Activated naive CD8-positive, alpha-beta T cell treated with anti-CD3 and anti-CD28 coated beads for 36 hours (primary cell): ENCODE data around the gene VPS54. TPM values are rescaled to one million over a fixed set of nuclear protein-coding genes. Genes with fewer than 3 reads are reported as not detected.
"Not testable (repeated sequence)": the region's sequence is repeated elsewhere in the genome, so short reads cannot be mapped to it uniquely, and the experiment has no call there.

Experiments
- DNase-seq: peaks from one replicate; pipeline ENCODE4 v3.0.0; 2021
- H3K27ac Mint-ChIP-seq: one replicate; pipeline ENCODE4 v1.8.0; 2022; ENCODE audit warnings: mild to moderate bottlenecking, moderate library complexity, mixed read lengths
- H3K27me3 Mint-ChIP-seq: one replicate; pipeline ENCODE4 v1.8.0; 2022; ENCODE audit warnings: mild to moderate bottlenecking, mixed read lengths
- H3K36me3 Mint-ChIP-seq: one replicate; pipeline ENCODE4 v1.8.0; 2021; ENCODE audit warnings: mild to moderate bottlenecking, mixed read lengths
- H3K4me1 Mint-ChIP-seq: one replicate; pipeline ENCODE4 v1.8.0; 2021; ENCODE audit warnings: mixed read lengths
- H3K4me3 Mint-ChIP-seq: one replicate; pipeline ENCODE4 v1.8.0; 2022; ENCODE audit warnings: mild to moderate bottlenecking, moderate library complexity, mixed read lengths
- H3K9me3 Mint-ChIP-seq: one replicate; pipeline ENCODE4 v1.8.0; 2022; ENCODE audit warnings: mixed read lengths
- total RNA-seq, 2 experiments: library from RNA; stranded (reverse); gene quantifications; one replicate each; pipeline ENCODE4 v1.2.3, GENCODE V29; 2021

Gene VPS54
- total RNA-seq, 2 experiments from 2014 or later, result 9.2 to 10.1 TPM

DNA sequence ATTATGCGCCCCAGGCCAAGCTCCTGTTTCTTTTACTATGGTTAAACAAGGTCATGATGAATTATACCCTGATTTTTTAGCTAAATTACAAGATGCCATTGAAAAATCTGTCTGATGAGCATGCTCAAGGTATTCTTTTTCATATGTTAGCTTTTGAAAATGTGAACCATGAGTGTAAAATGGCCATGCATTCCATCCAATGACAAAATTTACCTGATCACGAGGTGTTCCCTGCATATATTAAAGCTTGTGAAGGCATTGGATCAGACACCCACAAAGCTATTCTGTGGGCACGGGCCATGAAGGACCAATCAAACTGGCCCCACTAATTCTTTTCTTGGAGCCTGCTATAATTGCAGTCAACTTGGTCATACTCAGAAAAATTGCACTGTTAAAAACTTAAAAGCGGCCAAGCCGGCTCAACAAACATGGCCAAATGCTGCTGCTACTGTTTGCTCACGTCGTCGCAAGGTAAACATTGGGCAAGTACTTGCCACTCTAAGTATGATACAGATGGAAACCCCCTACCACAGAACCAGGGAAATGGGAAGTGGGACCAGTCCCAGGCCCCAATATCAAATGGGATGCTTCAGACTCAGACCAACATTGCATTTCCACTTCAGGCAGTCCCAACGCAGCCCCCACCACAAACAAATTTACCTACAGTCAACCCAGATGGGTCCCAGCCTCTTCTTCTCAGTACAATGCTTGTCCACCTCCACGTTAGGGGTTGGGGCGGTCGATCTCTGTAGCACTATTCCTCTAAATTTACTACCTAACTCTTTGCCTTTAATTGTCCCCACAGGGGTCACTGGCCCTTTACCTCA, 27.8 kb downstream of the VPS54 start:
- H3K4me3 Mint-ChIP-seq, H3K9me3 Mint-ChIP-seq, DNase-seq, H3K27ac Mint-ChIP-seq, H3K27me3 Mint-ChIP-seq: not testable (repeated sequence)
- Mint-ChIP-seq H3K36me3 (peaks cover 14% of the 10 kb centered on the region), H3K4me1 (peaks cover 17% of the 10 kb centered on the region)

DNA sequence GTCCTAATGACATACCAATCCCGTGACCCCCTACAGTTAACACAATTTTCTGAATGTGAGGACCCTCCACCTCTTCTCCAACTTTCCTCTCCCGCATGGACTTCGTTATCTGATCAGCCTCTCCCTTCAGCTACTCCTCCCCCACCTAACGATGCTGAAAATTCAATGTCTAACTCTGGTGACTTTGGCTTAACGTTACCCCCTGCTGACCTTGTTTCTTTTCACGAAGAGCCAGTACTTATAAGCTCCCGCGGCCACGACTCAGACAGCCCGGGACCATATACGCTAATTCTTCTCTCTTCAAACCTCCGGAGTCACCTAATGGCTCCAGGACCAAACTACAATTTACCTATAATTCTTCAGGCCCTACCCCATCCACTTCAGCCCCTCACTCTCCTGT, 29.2 kb downstream of the VPS54 start:
- Mint-ChIP-seq H3K27ac (no peak overlapping the region), H3K27me3 (no peaks in the 10 kb centered on the region), H3K9me3 (peaks cover 6% of the 10 kb centered on the region), H3K4me3 (no peak overlapping the region), H3K36me3 (peaks cover 14% of the 10 kb centered on the region), H3K4me1 (peaks cover 25% of the 10 kb centered on the region)
- DNase-seq, result no peak

DNA sequence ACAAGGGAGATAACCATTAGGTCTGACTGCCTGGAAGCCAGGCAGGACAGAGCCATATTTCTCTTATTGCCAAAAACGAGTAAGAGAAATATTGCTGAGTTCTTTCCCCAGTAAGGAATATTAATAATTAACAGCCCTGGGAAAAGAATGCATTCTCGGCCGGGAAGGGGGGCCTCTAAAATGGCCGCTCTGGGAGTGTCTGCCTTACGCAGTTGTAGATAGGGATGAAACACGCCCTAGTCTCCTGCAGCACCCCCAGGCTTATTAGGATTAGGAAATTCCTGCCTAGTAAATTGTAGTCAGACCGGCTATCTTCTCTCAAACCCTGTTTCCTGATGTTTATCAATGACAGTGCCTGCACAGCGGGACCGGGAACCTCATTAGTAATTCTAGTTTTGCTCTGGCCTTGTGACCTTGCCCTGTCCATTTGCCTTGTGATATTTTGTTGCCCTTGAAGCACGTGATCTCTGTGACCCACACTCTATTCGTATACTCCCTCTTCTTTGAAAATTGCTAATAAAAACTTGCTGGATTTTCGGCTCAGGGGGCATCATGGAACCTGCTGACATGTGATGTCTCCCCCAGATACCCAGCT, 30.3 kb downstream of the VPS54 start:
- not testable (repeated sequence) for H3K27ac Mint-ChIP-seq, H3K4me3 Mint-ChIP-seq, DNase-seq, H3K27me3 Mint-ChIP-seq, H3K9me3 Mint-ChIP-seq
- peaks cover 16% of the 10 kb centered on the region for H3K36me3 Mint-ChIP-seq
- peaks cover 23% of the 10 kb centered on the region for H3K4me1 Mint-ChIP-seq

DNA sequence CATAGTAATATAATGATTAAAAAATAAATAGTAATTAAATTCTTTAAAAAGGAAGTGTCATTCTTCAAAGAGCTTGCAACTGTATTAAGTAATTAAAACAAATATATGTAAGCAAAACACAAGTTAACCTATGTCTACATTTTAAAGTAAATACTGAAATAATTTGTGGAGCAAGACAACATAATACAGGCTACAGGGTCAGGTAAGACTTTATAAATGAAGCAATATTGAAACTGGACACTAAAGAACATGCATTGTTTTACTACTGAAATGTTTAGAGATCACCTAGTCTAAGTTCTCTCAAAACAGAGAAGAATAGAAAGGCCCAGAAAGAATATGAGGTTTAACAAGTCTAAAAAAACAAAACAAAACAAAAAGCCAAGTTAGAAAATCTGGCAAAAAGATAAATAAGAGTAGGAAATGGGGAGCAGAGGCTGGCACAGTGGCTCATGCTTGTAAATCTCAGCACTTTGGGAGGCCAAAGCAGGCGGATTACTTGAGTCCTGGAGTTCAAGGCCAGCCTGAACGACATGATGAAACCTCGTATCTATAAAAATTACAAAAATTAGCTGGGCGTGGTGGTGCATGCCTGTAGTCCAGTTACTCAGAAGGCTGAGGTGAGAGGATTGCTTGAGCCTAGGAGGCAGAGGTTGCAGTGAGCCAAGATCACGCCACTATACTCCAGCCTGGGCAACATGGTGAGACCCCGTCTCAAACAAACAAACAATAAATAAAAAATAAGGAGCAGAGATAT, 34.4 kb downstream of the VPS54 start:
- no peak overlapping the region for H3K4me3 Mint-ChIP-seq
- peaks cover 23% of the 10 kb centered on the region for H3K4me1 Mint-ChIP-seq
- peak overlapping the region; percentile 10 for H3K27ac Mint-ChIP-seq

DNA sequence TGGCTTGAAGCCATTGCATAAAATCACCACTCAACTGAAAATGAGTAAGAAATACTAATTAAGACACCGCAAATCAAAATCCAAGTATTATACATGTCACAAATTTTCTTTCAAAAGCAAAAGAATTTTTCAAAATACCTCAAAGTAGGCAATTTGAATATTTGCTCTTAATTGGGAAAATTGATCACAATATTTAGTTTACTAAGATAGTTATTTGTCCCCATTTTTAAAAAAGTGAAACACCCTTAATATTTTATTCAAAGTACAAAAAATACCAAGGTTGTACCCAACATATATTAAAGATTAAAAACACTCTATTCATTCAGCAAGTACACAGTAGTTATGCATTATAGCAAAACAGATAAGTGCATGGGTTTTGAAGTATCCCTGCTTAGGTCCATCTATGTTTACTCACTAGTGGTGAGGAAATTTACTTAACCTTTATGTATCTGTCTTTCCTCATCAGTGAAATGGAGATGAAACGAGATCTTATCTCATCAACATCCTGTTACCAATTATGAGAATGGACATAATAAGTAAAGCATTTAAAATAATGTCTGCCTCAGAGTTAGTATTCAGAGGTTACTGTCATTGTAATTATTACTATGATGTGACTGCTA, 35.1 kb downstream of the VPS54 start:
- no peaks in the 10 kb centered on the region for H3K27me3 Mint-ChIP-seq
- no peak for DNase-seq
- no peaks in the 10 kb centered on the region for H3K9me3 Mint-ChIP-seq
- no peak overlapping the region for H3K27ac Mint-ChIP-seq
- no peak overlapping the region for H3K4me3 Mint-ChIP-seq
- H3K36me3 Mint-ChIP-seq, result peaks cover 18% of the 10 kb centered on the region
- H3K4me1 Mint-ChIP-seq, result peaks cover 24% of the 10 kb centered on the region

More for the DNA sequence above, 34.4 kb downstream of the VPS54 start:
- H3K27me3 Mint-ChIP-seq, result no peaks in the 10 kb centered on the region
- H3K36me3 Mint-ChIP-seq, result peaks cover 17% of the 10 kb centered on the region
- DNase-seq, result no peak
- H3K9me3 Mint-ChIP-seq, result no peaks in the 10 kb centered on the region

DNA sequence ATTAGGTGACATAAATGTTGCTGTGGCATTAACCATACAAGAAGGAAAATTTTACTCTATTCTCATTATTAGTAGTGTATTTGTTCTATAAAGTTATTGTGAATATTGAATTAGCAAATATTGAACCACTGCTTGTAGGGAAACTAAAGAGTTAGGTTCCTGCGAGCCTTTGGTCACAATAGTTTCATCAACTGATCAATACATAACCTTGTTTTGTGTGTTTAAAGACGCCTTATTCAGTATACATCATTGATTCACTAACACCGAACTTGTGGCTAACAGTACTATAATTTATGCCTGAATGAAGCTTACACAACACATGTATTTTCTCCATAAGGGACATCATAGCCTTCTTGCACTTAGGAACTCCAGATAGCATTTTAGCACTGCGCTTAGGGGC, 36.9 kb downstream of the VPS54 start:
- Mint-ChIP-seq H3K27me3 (no peaks in the 10 kb centered on the region), H3K4me1 (peaks cover 28% of the 10 kb centered on the region), H3K27ac (no peak overlapping the region), H3K36me3 (peaks cover 21% of the 10 kb centered on the region), H3K4me3 (no peak overlapping the region), H3K9me3 (no peaks in the 10 kb centered on the region)
- DNase-seq, result no peak

DNA sequence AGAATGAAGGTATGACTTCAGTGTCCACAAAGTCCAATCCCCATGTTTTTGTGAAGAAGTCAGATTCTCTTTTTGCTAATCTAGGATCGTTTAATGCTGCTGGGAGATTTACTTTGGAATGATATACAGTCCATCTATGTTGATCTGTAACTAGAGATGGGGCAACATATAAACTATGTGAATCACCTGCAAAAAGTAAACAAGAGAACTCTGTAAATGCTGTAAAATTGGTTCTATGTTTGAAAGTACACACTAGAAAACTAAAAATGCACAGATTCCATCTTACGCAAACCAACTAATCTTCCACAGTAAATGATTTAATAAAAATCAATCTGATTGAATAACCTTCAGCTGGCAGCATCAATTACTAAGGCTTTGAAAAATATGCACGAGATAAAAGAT, 37.5 kb downstream of the VPS54 start:
- Mint-ChIP-seq H3K4me1 (peaks cover 28% of the 10 kb centered on the region), H3K36me3 (peaks cover 23% of the 10 kb centered on the region), H3K27me3 (no peaks in the 10 kb centered on the region), H3K4me3 (no peak overlapping the region), H3K27ac (no peak overlapping the region), H3K9me3 (no peaks in the 10 kb centered on the region)
- no peak for DNase-seq

DNA sequence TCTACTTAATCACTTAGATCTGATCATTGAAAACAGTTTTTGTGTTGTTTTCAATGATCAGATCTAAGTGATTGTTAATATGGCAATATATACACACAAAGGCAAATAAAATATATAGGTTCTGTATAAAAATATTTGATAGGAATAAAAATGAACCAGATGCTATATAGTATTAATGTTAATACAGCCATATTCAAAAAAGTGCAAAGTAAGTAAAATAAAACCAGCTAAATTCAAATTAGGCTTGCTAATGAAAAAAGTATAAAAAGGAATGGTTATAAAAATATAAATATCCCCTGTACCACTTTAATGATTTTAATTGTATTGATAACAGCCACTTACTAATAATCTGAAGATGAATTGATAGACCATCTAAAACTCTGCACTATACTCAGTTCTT, 38.4 kb downstream of the VPS54 start:
- no peaks in the 10 kb centered on the region for H3K9me3 Mint-ChIP-seq
- H3K27ac Mint-ChIP-seq, result no peak overlapping the region

DNA sequence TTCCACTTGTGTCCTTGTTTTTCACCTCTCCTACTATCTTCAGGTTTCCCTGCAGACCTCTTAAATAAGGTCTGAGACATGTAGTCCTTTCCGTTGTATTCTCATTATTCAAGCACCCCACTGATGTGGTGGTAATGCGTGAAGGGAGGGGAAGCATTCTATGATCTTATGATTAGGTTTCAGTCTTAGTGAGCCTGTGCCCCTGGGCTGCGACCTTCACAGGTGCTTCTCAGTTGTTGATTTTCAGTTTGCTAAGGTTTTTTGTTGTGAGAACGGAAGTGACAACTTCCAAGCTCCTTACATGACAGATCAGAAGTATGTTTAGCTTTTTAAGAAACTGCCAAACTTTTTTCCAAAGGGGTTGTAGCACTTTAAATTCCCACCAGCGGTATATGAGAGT, 41.3 kb downstream of the VPS54 start:
- Mint-ChIP-seq H3K9me3 (no peaks in the 10 kb centered on the region), H3K27me3 (no peaks in the 10 kb centered on the region), H3K4me1 (peaks cover 16% of the 10 kb centered on the region), H3K27ac (peak overlapping the region; percentile 60), H3K4me3 (no peak overlapping the region), H3K36me3 (peaks cover 29% of the 10 kb centered on the region)
- peak; percentile 42 for DNase-seq

More for the DNA sequence above, 38.4 kb downstream of the VPS54 start:
- H3K4me1 Mint-ChIP-seq, result peaks cover 24% of the 10 kb centered on the region
- no peak for DNase-seq
- H3K4me3 Mint-ChIP-seq, result no peak overlapping the region
- H3K27me3 Mint-ChIP-seq, result no peaks in the 10 kb centered on the region
- H3K36me3 Mint-ChIP-seq, result peaks cover 23% of the 10 kb centered on the region

DNA sequence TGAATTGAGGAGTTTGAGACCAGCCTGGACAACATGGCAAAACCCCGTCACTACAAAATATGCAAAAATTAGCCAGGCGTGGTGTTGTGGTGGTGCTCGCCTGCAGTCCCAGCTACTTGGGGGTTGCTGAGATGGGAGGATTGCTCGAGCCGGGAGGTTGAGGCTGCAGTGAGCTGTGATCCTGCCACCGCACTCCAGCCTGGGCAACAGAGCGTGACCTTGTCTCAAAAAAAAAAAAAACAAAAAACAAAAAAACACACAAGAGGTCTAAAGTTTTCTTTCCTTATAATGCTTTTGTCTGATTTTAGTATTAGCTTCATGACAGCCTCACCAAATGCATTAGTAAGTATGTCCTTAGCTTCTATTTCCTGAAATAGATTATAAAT, 43.1 kb downstream of the VPS54 start:
- Mint-ChIP-seq H3K36me3 (peaks cover 22% of the 10 kb centered on the region), H3K4me3 (no peak overlapping the region), H3K4me1 (peaks cover 12% of the 10 kb centered on the region), H3K9me3 (no peaks in the 10 kb centered on the region), H3K27me3 (no peaks in the 10 kb centered on the region), H3K27ac (no peak overlapping the region)
- DNase-seq, result no peak

DNA sequence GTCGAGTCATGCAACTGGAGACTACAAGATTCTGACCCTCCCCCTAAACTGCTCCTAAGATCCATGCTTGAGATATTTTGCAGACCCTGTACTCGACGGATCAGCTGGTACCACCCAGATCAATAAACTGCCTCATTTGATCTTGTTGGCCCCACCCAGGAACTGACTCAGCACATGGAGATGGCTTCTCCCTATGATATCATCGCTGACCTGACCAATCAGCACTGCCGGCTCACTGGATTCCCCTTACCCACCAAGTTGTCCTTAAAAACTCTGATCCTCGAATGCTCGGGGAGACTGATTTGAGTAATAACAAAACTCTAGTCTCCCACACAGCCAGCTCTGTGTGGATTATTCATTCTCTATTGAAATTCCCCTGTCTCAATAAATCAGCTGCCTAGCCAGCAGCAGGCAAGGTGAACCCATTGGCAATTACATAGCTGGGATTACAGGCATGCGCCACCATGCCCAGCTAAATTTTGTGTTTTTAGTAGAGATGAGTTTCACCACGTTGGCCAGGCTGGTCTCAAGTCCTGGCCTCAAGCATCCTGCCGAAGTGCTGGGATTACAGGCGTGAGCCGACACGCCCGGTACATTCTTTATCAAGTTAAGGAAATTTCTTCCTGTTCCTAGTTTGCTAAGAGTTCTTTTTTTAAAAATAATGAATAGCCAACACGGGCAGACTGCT, 43.6 kb downstream of the VPS54 start:
- peak; percentile 7 for DNase-seq

DNA sequence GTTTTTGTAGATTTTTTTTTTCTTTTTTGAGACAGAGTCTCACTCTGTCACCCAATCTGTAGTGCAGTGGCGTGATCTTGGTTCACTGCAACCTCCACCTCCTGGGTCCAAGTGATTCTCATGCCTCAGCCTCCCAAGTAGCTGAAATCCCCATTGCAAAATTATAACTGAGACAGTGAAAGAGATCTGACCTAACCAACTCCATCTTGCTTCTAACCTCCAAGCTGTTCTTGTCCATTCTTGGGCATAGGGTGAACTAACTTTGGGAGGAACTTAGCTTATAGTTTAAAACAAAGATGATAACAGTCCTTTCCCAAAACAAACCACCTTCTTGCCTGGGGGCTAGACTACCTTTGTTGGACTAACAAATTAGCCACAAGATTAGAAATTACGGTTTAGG, 44.2 kb downstream of the VPS54 start:
- not testable (repeated sequence) for H3K27me3 Mint-ChIP-seq, H3K9me3 Mint-ChIP-seq, DNase-seq, H3K27ac Mint-ChIP-seq, H3K4me3 Mint-ChIP-seq
- Mint-ChIP-seq H3K4me1 (peaks cover 12% of the 10 kb centered on the region), H3K36me3 (peaks cover 17% of the 10 kb centered on the region)

More for the DNA sequence above, 43.6 kb downstream of the VPS54 start:
- Mint-ChIP-seq H3K4me3 (no peak overlapping the region), H3K27ac (no peak overlapping the region), H3K36me3 (peaks cover 22% of the 10 kb centered on the region), H3K27me3 (no peaks in the 10 kb centered on the region), H3K4me1 (peaks cover 12% of the 10 kb centered on the region), H3K9me3 (no peaks in the 10 kb centered on the region)

DNA sequence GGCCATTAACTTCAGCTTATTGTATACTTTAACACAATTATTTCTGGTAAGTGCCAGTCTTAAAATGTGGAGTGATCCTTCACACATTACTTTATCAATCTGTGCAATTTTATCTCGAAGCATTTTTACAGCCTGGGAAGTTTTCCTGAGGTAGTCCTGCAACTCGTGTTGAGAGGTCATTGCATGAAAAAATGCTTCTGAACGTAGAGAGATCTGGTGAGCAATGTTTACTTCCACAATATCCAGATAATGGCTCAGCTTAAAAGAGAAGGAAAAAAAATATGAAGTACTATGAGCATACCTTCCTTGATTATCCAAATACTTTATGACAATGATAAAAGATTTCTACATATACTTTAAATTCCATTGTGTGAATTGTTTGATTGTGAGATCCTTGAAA, 57.0 kb downstream of the VPS54 start:
- no peaks in the 10 kb centered on the region for H3K27me3 Mint-ChIP-seq
- H3K4me3 Mint-ChIP-seq, result no peak overlapping the region
- H3K27ac Mint-ChIP-seq, result no peak overlapping the region
- DNase-seq, result no peak
- peaks cover 22% of the 10 kb centered on the region for H3K36me3 Mint-ChIP-seq
- no peaks in the 10 kb centered on the region for H3K4me1 Mint-ChIP-seq
- H3K9me3 Mint-ChIP-seq, result no peaks in the 10 kb centered on the region

DNA sequence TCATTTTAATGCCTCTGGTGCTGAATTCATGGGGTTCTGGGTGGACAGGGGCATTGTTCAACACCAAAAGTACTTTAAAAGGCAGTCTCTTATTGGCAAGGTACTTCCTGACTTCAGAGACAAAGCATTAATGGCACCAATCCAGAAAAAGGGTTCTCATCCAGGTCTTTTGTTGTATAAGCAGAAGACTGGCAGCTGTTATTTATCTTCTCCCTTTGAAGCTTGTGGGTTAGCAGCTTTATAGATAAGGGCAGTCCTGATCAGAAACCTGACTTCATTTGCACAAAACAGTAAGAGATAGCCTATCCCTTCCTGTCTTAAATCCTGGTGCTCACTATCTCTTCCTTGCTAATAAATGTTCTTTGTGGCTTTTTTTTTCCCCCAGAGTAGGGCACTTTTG, 68.8 kb downstream of the VPS54 start:
- peaks cover 13% of the 10 kb centered on the region for H3K9me3 Mint-ChIP-seq

More for the DNA sequence above, 68.8 kb downstream of the VPS54 start:
- H3K27me3 Mint-ChIP-seq, result no peaks in the 10 kb centered on the region
- H3K36me3 Mint-ChIP-seq, result peaks cover 40% of the 10 kb centered on the region
- H3K4me1 Mint-ChIP-seq, result no peaks in the 10 kb centered on the region
- H3K4me3 Mint-ChIP-seq, result no peak overlapping the region
- H3K27ac Mint-ChIP-seq, result no peak overlapping the region
- DNase-seq, result no peak
